ENCODE results near the gene GFI1B. TPM values are rescaled to one million over a fixed set of nuclear protein-coding genes. Genes with fewer than 3 reads are reported as not detected.

The GFI1B gene
- total RNA-seq, 1 donor from 2014 or later, result 0.27 TPM

DNA sequence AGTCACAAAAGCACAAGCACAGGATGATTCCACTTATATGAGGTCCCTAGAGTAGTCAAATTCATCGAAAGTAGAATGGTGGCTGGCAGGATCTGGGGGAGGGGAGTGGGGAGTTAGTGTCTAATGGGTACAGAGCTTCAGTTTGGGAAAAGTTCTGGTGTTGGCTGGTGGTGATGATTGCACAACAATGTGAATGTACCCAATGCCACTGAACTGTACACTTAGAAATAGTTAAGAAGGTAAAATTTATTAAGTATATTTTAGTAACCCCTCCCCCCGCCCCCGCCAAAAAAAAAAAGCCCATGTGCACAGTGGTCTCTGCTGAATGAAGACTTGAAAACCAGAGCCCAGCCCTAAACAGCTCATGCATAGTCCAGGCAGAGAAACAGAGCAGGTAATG lies 27.5 kb downstream of the GFI1B start:
- Histone ChIP-seq H3K4me3 (no peak overlapping the region), H3K36me3 (no peaks in the 10 kb centered on the region), H3K9me3 (replicated peaks) (no peaks in the 10 kb centered on the region), H3K27me3 (ENCODE audit: low read depth) (peaks cover 75% of the 10 kb centered on the region), H3K27ac (replicated peaks) (no peak overlapping the region), H3K4me1 (no peaks in the 10 kb centered on the region)
- TF ChIP-seq, protein P1, sequence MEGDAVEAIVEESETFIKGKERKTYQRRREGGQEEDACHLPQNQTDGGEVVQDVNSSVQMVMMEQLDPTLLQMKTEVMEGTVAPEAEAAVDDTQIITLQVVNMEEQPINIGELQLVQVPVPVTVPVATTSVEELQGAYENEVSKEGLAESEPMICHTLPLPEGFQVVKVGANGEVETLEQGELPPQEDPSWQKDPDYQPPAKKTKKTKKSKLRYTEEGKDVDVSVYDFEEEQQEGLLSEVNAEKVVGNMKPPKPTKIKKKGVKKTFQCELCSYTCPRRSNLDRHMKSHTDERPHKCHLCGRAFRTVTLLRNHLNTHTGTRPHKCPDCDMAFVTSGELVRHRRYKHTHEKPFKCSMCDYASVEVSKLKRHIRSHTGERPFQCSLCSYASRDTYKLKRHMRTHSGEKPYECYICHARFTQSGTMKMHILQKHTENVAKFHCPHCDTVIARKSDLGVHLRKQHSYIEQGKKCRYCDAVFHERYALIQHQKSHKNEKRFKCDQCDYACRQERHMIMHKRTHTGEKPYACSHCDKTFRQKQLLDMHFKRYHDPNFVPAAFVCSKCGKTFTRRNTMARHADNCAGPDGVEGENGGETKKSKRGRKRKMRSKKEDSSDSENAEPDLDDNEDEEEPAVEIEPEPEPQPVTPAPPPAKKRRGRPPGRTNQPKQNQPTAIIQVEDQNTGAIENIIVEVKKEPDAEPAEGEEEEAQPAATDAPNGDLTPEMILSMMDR (IDR thresholded peaks at IDR 0.05; ENCODE audit: borderline replicate concordance), result no peak
- intact Hi-C loops (cut with micrococcal nuclease), result no loop called here
- no peak for DNase-seq

DNA sequence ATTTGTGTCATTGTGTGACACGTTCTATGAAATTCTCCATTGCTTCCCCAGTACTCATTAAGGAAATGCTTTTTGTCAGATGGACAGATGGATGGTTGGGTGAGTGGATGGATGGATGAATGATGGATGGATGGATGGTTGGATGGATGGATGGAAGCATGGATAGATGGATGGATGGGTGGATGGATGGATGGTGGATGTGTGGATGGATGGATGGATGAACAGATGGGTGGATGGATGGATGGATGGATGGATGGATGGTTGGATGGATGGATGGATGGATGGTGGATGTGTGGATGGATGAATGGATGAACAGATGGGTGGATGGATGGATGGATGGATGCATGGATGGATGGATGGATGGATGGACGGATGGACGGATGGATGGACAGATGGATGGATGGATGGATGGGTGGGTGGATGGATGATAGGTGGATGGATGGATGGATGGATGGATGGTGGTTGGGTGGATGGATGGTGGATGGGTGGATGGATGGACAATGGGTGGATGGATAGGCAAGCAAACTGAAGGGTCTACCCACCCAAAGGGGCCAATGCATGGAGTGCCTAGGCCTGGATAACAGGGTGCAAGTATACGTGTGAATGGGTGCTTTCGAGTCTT lies 28.3 kb downstream of the GFI1B start:
- intact Hi-C loops (cut with micrococcal nuclease), result no loop called here
- Histone ChIP-seq H3K27ac (replicated peaks) (no peak overlapping the region), H3K4me1 (no peaks in the 10 kb centered on the region), H3K4me3 (no peak overlapping the region), H3K27me3 (ENCODE audit: low read depth) (peaks cover 70% of the 10 kb centered on the region), H3K9me3 (replicated peaks) (no peaks in the 10 kb centered on the region), H3K36me3 (no peaks in the 10 kb centered on the region)
- DNase-seq, result no peak
- TF ChIP-seq, protein P1 (IDR thresholded peaks at IDR 0.05; ENCODE audit: borderline replicate concordance), result no peak

DNA sequence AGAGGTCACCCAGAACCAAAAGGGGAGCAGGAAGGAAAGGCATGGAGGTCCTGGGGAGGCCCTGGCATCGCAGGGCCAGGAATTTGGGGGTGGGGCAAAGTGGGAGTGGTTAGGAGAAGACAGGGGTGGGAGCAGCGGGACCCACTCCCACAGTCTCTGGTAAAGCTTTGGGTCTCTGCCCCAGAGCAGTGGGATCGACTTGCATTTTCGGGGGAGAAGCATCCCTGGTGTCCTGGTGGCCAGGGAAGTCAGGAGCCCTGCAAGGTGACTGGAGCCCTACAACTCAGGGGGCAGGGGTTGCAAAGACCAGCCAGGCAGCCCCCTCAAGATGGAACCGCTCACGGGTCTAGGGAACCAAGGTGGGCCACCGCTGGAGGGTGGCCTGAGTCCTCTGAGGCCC lies 29.9 kb downstream of the GFI1B start:
- DNase-seq, result no peak
- Histone ChIP-seq H3K9me3 (replicated peaks) (no peaks in the 10 kb centered on the region), H3K27me3 (ENCODE audit: low read depth) (peaks cover 54% of the 10 kb centered on the region), H3K4me1 (no peaks in the 10 kb centered on the region), H3K36me3 (no peaks in the 10 kb centered on the region), H3K4me3 (no peak overlapping the region), H3K27ac (replicated peaks) (no peak overlapping the region)
- intact Hi-C loops (cut with micrococcal nuclease), result no loop called here
- TF ChIP-seq, protein P1 (IDR thresholded peaks at IDR 0.05; ENCODE audit: borderline replicate concordance), result no peak

DNA sequence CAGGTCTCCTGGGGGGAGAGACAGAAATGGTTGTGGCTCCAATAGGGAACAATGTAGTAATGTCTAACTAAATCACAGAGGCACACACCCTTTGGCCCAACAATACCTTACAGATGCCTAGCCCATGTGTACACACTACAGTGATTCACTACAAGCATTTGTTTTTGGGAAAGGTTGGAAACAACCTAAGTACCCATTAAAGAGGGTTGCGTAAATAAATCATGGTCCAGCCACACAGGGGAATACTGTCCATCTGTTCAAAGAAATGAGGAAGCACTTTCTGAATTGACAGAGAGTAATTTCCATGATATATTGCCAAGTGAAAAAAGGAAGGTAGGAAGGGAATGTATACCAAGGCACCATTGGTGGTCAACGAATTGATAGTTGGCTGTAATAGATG lies 30.3 kb downstream of the GFI1B start:
- TF ChIP-seq, protein P1 (IDR thresholded peaks at IDR 0.05; ENCODE audit: borderline replicate concordance), result no peak
- DNase-seq, result no peak
- H3K27me3 ChIP-seq (ENCODE audit: low read depth), result peaks cover 50% of the 10 kb centered on the region
- H3K4me1 ChIP-seq, result no peaks in the 10 kb centered on the region
- intact Hi-C loops (cut with micrococcal nuclease), result no loop called here
- no peaks in the 10 kb centered on the region for H3K36me3 ChIP-seq
- H3K27ac ChIP-seq (replicated peaks), result no peak overlapping the region
- no peak overlapping the region for H3K4me3 ChIP-seq
- peaks cover 3% of the 10 kb centered on the region for H3K9me3 ChIP-seq (replicated peaks)

DNA sequence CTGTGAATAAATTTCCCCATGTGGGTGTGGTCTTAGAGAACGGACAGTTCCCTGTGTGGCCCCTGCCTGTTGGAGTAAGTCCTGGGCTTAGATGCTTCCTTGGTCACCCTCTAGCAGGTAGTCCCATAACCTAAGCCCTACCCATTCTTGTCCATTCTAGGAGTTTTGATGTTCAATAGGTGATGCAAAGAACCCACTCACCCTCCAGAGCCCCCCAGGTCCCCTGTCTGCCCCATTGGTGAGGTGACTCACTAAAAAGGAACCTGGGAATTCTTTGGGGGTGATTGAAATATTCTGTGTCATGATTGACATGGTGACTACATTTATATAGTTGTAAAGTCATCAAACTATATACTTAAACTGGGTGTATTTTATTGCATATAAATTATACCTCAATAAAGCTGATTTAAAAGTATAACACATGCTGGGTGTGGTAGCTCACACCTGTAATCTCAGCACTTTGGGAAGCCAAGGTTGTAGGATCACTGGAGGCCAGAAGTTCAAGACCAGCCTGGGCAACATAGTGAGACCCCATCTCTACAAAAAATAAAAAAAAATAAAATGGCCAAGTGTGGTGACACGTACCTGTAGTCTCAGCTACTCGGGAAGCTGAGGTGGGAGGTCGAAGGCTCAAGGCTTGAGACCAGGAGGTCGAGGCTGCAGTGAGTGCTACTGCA lies 31.6 kb downstream of the GFI1B start:
- TF ChIP-seq, protein P1 (IDR thresholded peaks at IDR 0.05; ENCODE audit: borderline replicate concordance), result no peak
- peaks cover 38% of the 10 kb centered on the region for H3K27me3 ChIP-seq (ENCODE audit: low read depth)
- no peak overlapping the region for H3K4me3 ChIP-seq
- H3K27ac ChIP-seq (replicated peaks), result no peak overlapping the region
- H3K9me3 ChIP-seq (replicated peaks), result peaks cover 15% of the 10 kb centered on the region
- no peaks in the 10 kb centered on the region for H3K4me1 ChIP-seq
- intact Hi-C loops (cut with micrococcal nuclease), result no loop called here
- H3K36me3 ChIP-seq, result no peaks in the 10 kb centered on the region
- no peak for DNase-seq
